ENCODE results near the gene IREB2.

DNA sequence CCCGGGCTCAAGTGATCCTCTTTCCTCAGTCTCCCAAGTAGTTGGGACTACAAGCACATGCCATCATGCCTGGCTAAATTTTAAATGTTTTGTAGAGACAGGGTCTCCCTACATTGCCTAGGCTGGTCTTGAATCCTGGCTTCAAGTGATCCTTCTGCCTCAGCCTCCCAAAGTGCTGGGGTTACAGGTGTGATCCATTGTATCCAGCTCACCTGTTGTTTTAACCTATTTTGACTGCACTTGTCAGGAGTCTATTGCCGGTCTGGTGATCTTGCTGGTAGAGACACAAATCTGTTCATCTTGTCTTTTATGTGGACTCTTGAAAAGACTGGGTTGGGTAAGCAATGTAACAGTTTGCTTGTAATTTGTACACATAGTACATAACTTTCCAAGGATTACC lies 7.9 kb downstream of the IREB2 start:
- no peak for TF ChIP-seq CTCF (conservative IDR thresholded peaks at IDR 0.05; ENCODE audit: low read length)
- TF ChIP-seq EZH2phosphoT487 (IDR thresholded peaks at IDR 0.05; ENCODE audit: borderline replicate concordance, low read depth, low read length) = no peak

All from OCI-LY7 (cell line).